Liver (tissue), 9 donors: ENCODE results near the gene C17orf50. TPM values are rescaled to one million over a fixed set of nuclear protein-coding genes. Genes with fewer than 3 reads are reported as not detected.

ENCODE experiments used
- DNase-seq: peaks from one replicate; pipeline ENCODE4 v3.0.0-alpha.2; 2017; ENCODE audit warnings: low spot score
- H3K27ac ChIP-seq, 2 donors: one replicate each; pipeline ENCODE4 v1.7.0; 2013; ENCODE audit warnings: inconsistent platforms in 2 of 2, low read length in 2 of 2, control low read depth in 1 of 2, low read depth in 1 of 2, mild to moderate bottlenecking in 1 of 2
- H3K27me3 ChIP-seq, 4 donors: one replicate each; pipeline versions ENCODE4 v1.6.1 to v1.7.0; 2013; ENCODE audit warnings: low read length in 3 of 4, inconsistent platforms in 1 of 4, mild to moderate bottlenecking in 1 of 4, moderate library complexity in 1 of 4; ENCODE audit not compliant: control insufficient read depth in 4 of 4, insufficient read depth in 4 of 4
- H3K36me3 ChIP-seq, 4 donors: one replicate each; pipeline versions ENCODE4 v1.6.1 to v1.7.0; 2013; ENCODE audit warnings: low read length in 3 of 4, mild to moderate bottlenecking in 3 of 4, low read depth in 1 of 4, moderate library complexity in 1 of 4; ENCODE audit not compliant: control insufficient read depth in 4 of 4, insufficient read depth in 3 of 4
- H3K4me1 ChIP-seq, 4 donors: one replicate each; pipeline versions ENCODE4 v1.6.1 to v1.7.0; 2013; ENCODE audit warnings: low read length in 3 of 4, mild to moderate bottlenecking in 3 of 4, moderate library complexity in 1 of 4; ENCODE audit not compliant: control insufficient read depth in 4 of 4, insufficient read depth in 4 of 4
- H3K4me3 ChIP-seq, 3 donors: one replicate each; pipeline versions ENCODE4 v1.6.1 to v1.7.0; 2013; ENCODE audit warnings: low read length in 3 of 3, control low read depth in 1 of 3, low read depth in 1 of 3, mild to moderate bottlenecking in 1 of 3
- H3K9ac ChIP-seq, 2 donors: one replicate each; pipeline ENCODE4 v1.7.0; 2013; ENCODE audit warnings: low read length in 2 of 2, mild to moderate bottlenecking in 2 of 2, moderate library complexity in 2 of 2, control low read depth in 1 of 2, low read depth in 1 of 2
- H3K9me3 ChIP-seq, 4 donors: one replicate each; pipeline versions ENCODE4 v1.6.1 to v1.7.0; 2013; ENCODE audit warnings: low read length in 3 of 4; ENCODE audit not compliant: control insufficient read depth in 4 of 4
- CTCF ChIP-seq: fragments of 150-350 bp; IDR thresholded peaks from 2 replicates; pipeline ENCODE4 v1.5.1; 2017; ENCODE audit warnings: improper control_type of control experiment, low read depth, low read length; ENCODE audit not compliant: missing input control
- EGR1 ChIP-seq, 2 donors: IDR thresholded peaks; 2 replicates each; pipeline ENCODE4 v1.6.1; 2016 to 2018; ENCODE audit warnings: antibody characterized with exemption in 2 of 2, low read depth in 2 of 2
- FOXA1 ChIP-seq: IDR thresholded peaks from 2 replicates; pipeline ENCODE4 v1.6.1; 2016; ENCODE audit warnings: antibody characterized with exemption
- FOXA2 ChIP-seq: IDR thresholded peaks from 2 replicates; pipeline ENCODE4 v1.6.1; 2016; ENCODE audit warnings: antibody characterized with exemption
- GABPA ChIP-seq, 2 donors: IDR thresholded peaks in 1 of 2; conservative IDR thresholded peaks in 1 of 2; 2 replicates each; pipeline ENCODE4 v1.6.1; 2016; ENCODE audit warnings: antibody characterized with exemption in 2 of 2, mild to moderate bottlenecking in 1 of 2, moderate library complexity in 1 of 2
- HNF4A ChIP-seq, 2 donors: conservative IDR thresholded peaks; 2 replicates each; pipeline ENCODE4 v1.6.1; 2016; ENCODE audit warnings: antibody characterized with exemption in 2 of 2, mild to moderate bottlenecking in 2 of 2
- HNF4G ChIP-seq: IDR thresholded peaks from 2 replicates; pipeline ENCODE4 v1.6.1; 2016; ENCODE audit warnings: antibody characterized with exemption
- JUND ChIP-seq, 2 donors: IDR thresholded peaks; 2 replicates each; pipeline ENCODE4 v1.6.1; 2016; ENCODE audit warnings: antibody characterized with exemption in 2 of 2
- MAX ChIP-seq: IDR thresholded peaks from 2 replicates; pipeline ENCODE4 v1.6.1; 2016; ENCODE audit warnings: antibody characterized with exemption
- NR2F2 ChIP-seq: IDR thresholded peaks from 2 replicates; pipeline ENCODE4 v1.6.1; 2016; ENCODE audit warnings: antibody characterized with exemption
- RAD21 ChIP-seq, 2 donors: IDR thresholded peaks; 2 replicates each; pipeline ENCODE4 v1.6.1; 2016; ENCODE audit warnings: antibody characterized with exemption in 2 of 2, mild to moderate bottlenecking in 2 of 2
- RXRA ChIP-seq, 2 donors: IDR thresholded peaks; 2 replicates each; pipeline ENCODE4 v1.6.1; 2017 to 2018; ENCODE audit warnings: antibody characterized with exemption in 2 of 2, mild to moderate bottlenecking in 1 of 2
- SP1 ChIP-seq: IDR thresholded peaks from 2 replicates; pipeline ENCODE4 v1.6.1; 2018; ENCODE audit warnings: antibody characterized with exemption, mild to moderate bottlenecking
- TAF1 ChIP-seq: conservative IDR thresholded peaks from 2 replicates; pipeline ENCODE4 v1.6.1; 2016; ENCODE audit warnings: antibody characterized with exemption, mild to moderate bottlenecking
- YY1 ChIP-seq: IDR thresholded peaks from 2 replicates; pipeline ENCODE4 v1.6.1; 2016; ENCODE audit warnings: antibody characterized with exemption, mild to moderate bottlenecking
- WGBS: extraction: QIAGEN DNeasy Blood & Tissue Kit; methylation state at CpG from one replicate; pipeline ENCODE4 v1.1.7; 2013; 5-methylcytosine and 5-hydroxymethylcytosine counted together
- polyA plus RNA-seq, 2 donors: library from polyadenylated mRNA; stranded (reverse) in 1 of 2; unstranded in 1 of 2; fragments of 200-250 nt in 1 of 2; fragments of >200 nt in 1 of 2; fragmentation: Nextera tagmentation in 1 of 2; extraction: Ambion mirVana in 1 of 2; gene quantifications; one replicate each; pipeline versions ENCODE4 v1.2.1 to v1.2.3, GENCODE V29; 2013 to 2015
- total RNA-seq, 2 donors: library from RNA; depleted of rRNA; stranded (reverse); fragments of >200 nt; gene quantifications; one replicate each; pipeline ENCODE4 v1.2.3, GENCODE V29; 2014
- TF ChIP-seq, protein P1 (sequence below): IDR thresholded peaks from 2 replicates; pipeline ENCODE4 v1.6.1; 2016; ENCODE audit warnings: antibody characterized with exemption
- TF ChIP-seq, protein P2 (sequence below): IDR thresholded peaks from 2 replicates; pipeline ENCODE4 v1.6.1; 2016; ENCODE audit warnings: antibody characterized with exemption
- donor health status: healthy.
- donor health status: healthy.
- donor health status: healthy.
- donor health status: healthy.
- donor health status: healthy.

The C17orf50 gene
- total and polyA plus RNA-seq, 4 donors, result not detected

GRCh38 chr17:35714988-35715387 lies 45.7 kb upstream of the C17orf50 start:
- peaks cover 0 to 4% (median 2%) of the 10 kb centered on the region in 4 donors for H3K36me3 ChIP-seq
- 95% methylated on average over 2 of the region's 2 CpGs for WGBS
- TF ChIP-seq FOXA2, result no peak
- no peak overlapping the region for H3K9ac ChIP-seq
- no peaks in the 10 kb centered on the region for H3K27me3 ChIP-seq
- H3K27ac ChIP-seq, result no peak overlapping the region
- H3K4me3 ChIP-seq, result no peak overlapping the region
- no peak for DNase-seq
- H3K9me3 ChIP-seq, result no peaks in the 10 kb centered on the region
- H3K4me1 ChIP-seq, result peaks cover 0 to 35% (median 29%) of the 10 kb centered on the region in 4 donors

DNA sequence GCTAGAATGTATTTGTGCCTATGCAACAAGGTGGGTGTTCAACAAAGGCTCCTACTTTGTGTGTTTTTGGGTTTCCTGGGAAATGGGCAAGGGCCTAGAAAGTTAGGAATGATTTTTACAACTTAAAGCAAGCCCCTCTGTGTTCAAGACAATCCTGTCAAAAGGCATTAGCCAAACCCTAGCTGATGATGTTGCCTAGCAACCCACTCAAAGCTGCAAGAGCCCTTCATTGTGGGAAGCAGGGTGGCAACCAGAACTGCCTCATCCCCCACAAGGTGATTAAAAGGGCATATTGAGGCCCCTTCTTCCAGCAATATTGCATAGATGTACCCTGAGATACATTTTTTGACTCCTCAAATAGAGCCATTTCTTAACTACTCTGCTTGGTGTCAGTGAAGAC lies 45.3 kb upstream of the C17orf50 start:
- Histone ChIP-seq H3K36me3 (peaks cover 0 to 4% (median 2%) of the 10 kb centered on the region in 4 donors), H3K27ac (no peak overlapping the region)
- TF ChIP-seq NR2F2 (no peak), MAX (no peak), TAF1 (no peak), FOXA1 (no peak), EGR1 (IDR thresholded peaks at IDR 0.05; ENCODE audit: low read depth in 2 of 2) (no peak), CTCF (no peak), JUND (IDR thresholded peaks at IDR 0.05) (no peak), RXRA (IDR thresholded peaks at IDR 0.05) (no peak), SP1 (no peak), FOXA2 (no peak), HNF4G (no peak), HNF4A (conservative IDR thresholded peaks at IDR 0.05) (no peak), GABPA (IDR thresholded peaks at IDR 0.05 in 1 of 2, conservative IDR thresholded peaks at IDR 0.05 in 1 of 2) (no peak)
- TF ChIP-seq, protein P1, sequence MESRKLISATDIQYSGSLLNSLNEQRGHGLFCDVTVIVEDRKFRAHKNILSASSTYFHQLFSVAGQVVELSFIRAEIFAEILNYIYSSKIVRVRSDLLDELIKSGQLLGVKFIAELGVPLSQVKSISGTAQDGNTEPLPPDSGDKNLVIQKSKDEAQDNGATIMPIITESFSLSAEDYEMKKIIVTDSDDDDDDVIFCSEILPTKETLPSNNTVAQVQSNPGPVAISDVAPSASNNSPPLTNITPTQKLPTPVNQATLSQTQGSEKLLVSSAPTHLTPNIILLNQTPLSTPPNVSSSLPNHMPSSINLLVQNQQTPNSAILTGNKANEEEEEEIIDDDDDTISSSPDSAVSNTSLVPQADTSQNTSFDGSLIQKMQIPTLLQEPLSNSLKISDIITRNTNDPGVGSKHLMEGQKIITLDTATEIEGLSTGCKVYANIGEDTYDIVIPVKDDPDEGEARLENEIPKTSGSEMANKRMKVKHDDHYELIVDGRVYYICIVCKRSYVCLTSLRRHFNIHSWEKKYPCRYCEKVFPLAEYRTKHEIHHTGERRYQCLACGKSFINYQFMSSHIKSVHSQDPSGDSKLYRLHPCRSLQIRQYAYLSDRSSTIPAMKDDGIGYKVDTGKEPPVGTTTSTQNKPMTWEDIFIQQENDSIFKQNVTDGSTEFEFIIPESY, result no peak
- TF ChIP-seq, protein P2, sequence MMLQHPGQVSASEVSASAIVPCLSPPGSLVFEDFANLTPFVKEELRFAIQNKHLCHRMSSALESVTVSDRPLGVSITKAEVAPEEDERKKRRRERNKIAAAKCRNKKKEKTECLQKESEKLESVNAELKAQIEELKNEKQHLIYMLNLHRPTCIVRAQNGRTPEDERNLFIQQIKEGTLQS, result no peak

DNA sequence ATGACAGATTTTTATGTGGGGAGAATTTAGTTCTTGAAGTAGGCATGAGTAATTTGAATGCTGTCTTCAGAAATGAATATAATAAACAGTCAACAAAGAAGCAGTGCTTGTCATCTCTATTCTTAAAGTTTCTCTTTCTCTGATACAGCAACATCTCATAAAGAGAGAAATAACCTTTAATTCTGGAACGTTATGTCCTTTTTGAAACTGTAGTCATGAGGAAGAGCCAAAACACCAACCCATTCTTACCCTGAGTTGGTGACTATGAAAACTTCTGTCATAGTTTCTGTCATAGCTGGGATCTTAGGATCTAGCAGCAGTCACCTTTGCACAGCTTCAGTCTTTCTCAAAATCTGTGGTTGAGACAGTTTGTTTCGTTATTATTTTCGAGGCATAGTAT lies 44.5 kb upstream of the C17orf50 start:
- DNase-seq, result no peak

More for the DNA sequence above, 45.3 kb upstream of the C17orf50 start:
- Histone ChIP-seq H3K27me3 (no peaks in the 10 kb centered on the region), H3K9me3 (no peaks in the 10 kb centered on the region), H3K9ac (no peak overlapping the region), H3K4me1 (peaks cover 0 to 35% (median 29%) of the 10 kb centered on the region in 4 donors), H3K4me3 (no peak overlapping the region)
- no peak for DNase-seq

More for the DNA sequence above, 44.5 kb upstream of the C17orf50 start:
- Histone ChIP-seq H3K36me3 (peaks cover 0 to 4% (median 2%) of the 10 kb centered on the region in 4 donors), H3K9ac (no peak overlapping the region), H3K4me3 (no peak overlapping the region), H3K27ac (peak overlapping the region in 1 of 2 donors; percentile 26), H3K4me1 (peaks cover 0 to 35% (median 29%) of the 10 kb centered on the region in 4 donors), H3K27me3 (no peaks in the 10 kb centered on the region), H3K9me3 (no peaks in the 10 kb centered on the region)
- no peak for TF ChIP-seq GABPA (IDR thresholded peaks at IDR 0.05 in 1 of 2, conservative IDR thresholded peaks at IDR 0.05 in 1 of 2)
- TF ChIP-seq, protein P1, result no peak
- no peak for TF ChIP-seq EGR1 (IDR thresholded peaks at IDR 0.05; ENCODE audit: low read depth in 2 of 2)
- no peak for TF ChIP-seq SP1
- TF ChIP-seq HNF4A (conservative IDR thresholded peaks at IDR 0.05), result no peak
- TF ChIP-seq MAX, result no peak
- no peak for TF ChIP-seq HNF4G
- TF ChIP-seq NR2F2, result no peak
- TF ChIP-seq, protein P2, result no peak
- no peak for TF ChIP-seq FOXA2
- TF ChIP-seq TAF1, result no peak
- no peak for TF ChIP-seq RAD21 (IDR thresholded peaks at IDR 0.05)
- TF ChIP-seq CTCF, result no peak
- no peak for TF ChIP-seq YY1
- TF ChIP-seq FOXA1, result no peak
- WGBS, result 83% methylated on average over 3 of the region's 3 CpGs
